Right lobe of liver (tissue), 6 donors: ENCODE data around the gene LRP6. TPM values are rescaled to one million over a fixed set of nuclear protein-coding genes. Genes with fewer than 3 reads are reported as not detected.

Source experiments
- ATAC-seq, 4 donors: fragments of 200-7000 bp; cut with Tn5 transposase; one replicate each; pipeline ENCODE4 v1.9.1; 2020; ENCODE audit warnings: mild to moderate bottlenecking in 4 of 4, moderate library complexity in 4 of 4
- DNase-seq, 3 donors: peaks; one replicate each; pipeline ENCODE4 v3.0.0-alpha.2; 2020
- H3K27ac ChIP-seq, 3 donors: fragments of 200-600 bp; one replicate each; pipeline ENCODE4 v1.8.0; 2022
- H3K27me3 ChIP-seq, 2 donors: fragments of 200-600 bp; one replicate each; pipeline ENCODE4 v1.8.0; 2022
- H3K36me3 ChIP-seq, 4 donors: fragments of 200-600 bp; sonication (generic) in 1 of 4; one replicate each; pipeline versions ENCODE4 v1.5.1 to v1.8.0; 2017 to 2022; ENCODE audit warnings: control low read depth in 1 of 4
- H3K4me1 ChIP-seq, 4 donors: fragments of 200-600 bp; sonication (generic) in 1 of 4; one replicate each; pipeline versions ENCODE4 v1.5.1 to v1.8.0; 2017 to 2022; ENCODE audit warnings: control low read depth in 1 of 4
- H3K4me3 ChIP-seq, 3 donors: fragments of 200-600 bp; one replicate each; pipeline ENCODE4 v1.8.0; 2022
- H3K9me3 ChIP-seq, 4 donors: fragments of 200-600 bp; sonication (generic) in 1 of 4; one replicate each; pipeline versions ENCODE4 v1.5.1 to v1.8.0; 2017 to 2022; ENCODE audit warnings: control low read depth in 1 of 4
- CTCF ChIP-seq, 4 donors: fragments of 200-600 bp in 3 of 4; fragments of 450-650 bp in 1 of 4; IDR thresholded peaks; one replicate each; pipeline versions ENCODE4 v1.5.1 to v1.8.0; 2016 to 2022; ENCODE audit warnings: antibody characterized with exemption in 4 of 4, mild to moderate bottlenecking in 2 of 4
- POLR2A ChIP-seq: fragments of 450-650 bp; IDR thresholded peaks from one replicate; pipeline ENCODE4 v1.6.1; 2017; ENCODE audit warnings: antibody characterized with exemption, mild to moderate bottlenecking
- WGBS: methylation state at CpG from one replicate; pipeline ENCODE4 v1.1.6; 2018; ENCODE audit warnings: low coverage, low lambda C conversion rate; ENCODE audit not compliant: insufficient coverage; ENCODE audit errors: missing lambda C conversion rate; 5-methylcytosine and 5-hydroxymethylcytosine counted together
- intact Hi-C, 2 donors: fragments of 100-400 bp; cut with DNase I; formaldehyde crosslinking; loops; one replicate each; pipeline versions ENCODE4 v1.11.2 to v1.14.1; 2022
- total RNA-seq, 6 experiments: library from RNA; depleted of rRNA in 2 of 6; stranded (reverse); fragments of >200 nt in 2 of 6; fragmentation: NEBNext Ultra II Directional in 3 of 6; extraction: Animal tissue kit (Norgen Biotek cat#: 25700) in 3 of 6; gene quantifications; one replicate each; pipeline versions ENCODE4 v1.1.0 to v1.2.4, GENCODE V29; 2016 to 2023
- donor health status: DM: no; HTN: yes; CAD: no.
- donor health status: DM: no; HTN: no; CAD: no.
- donor health status: DM: no; HTN: no; CAD: no.
- donor health status: DM: no; HTN: yes; CAD: no.
- donor health status: DM: no; HTN: yes; CAD: no.

Gene LRP6
- total RNA-seq, 6 experiments from 2014 or later: 19.9 to 32.5 (median 22.2) TPM

GRCh38 chr12:12181511-12181910 lies 85.3 kb downstream of the LRP6 start:
- ATAC-seq (no peak), DNase-seq (no peak)
- H3K9me3 ChIP-seq: no peaks in the 10 kb centered on the region
- TF ChIP-seq POLR2A: no peak
- no peak for TF ChIP-seq CTCF (IDR thresholded peaks at IDR 0.05)
- H3K4me1 ChIP-seq: peaks cover 0 to 9% (median 0%) of the 10 kb centered on the region in 4 donors
- intact Hi-C loops: no loop called here
- H3K36me3 ChIP-seq: peaks cover 0 to 16% (median 0%) of the 10 kb centered on the region in 4 donors
- no peaks in the 10 kb centered on the region for H3K27me3 ChIP-seq
- H3K4me3 ChIP-seq: no peak overlapping the region
- H3K27ac ChIP-seq: no peak overlapping the region
- 94% methylated on average over 1 of the region's 1 CpG for WGBS

- ATAC-seq: no peak
- Histone ChIP-seq H3K27ac (no peak overlapping the region), H3K4me3 (no peak overlapping the region), H3K4me1 (peaks cover 0 to 9% (median 0%) of the 10 kb centered on the region in 4 donors), H3K9me3 (no peaks in the 10 kb centered on the region), H3K27me3 (no peaks in the 10 kb centered on the region), H3K36me3 (peaks cover 0 to 16% (median 0%) of the 10 kb centered on the region in 4 donors)
- no peak for DNase-seq
- intact Hi-C loops: no loop called here
- WGBS: 56% methylated on average over 1 of the region's 1 CpG
- TF ChIP-seq POLR2A (no peak), CTCF (IDR thresholded peaks at IDR 0.05) (no peak)
These were observed 86.3 kb downstream of the LRP6 start for GRCh38 chr12:12180575-12180974.

GRCh38 chr12:12180136-12180535 lies 86.7 kb downstream of the LRP6 start:
- ATAC-seq (no peak), DNase-seq (no peak)
- no peaks in the 10 kb centered on the region for H3K27me3 ChIP-seq
- 0% methylated on average over 1 of the region's 1 CpG for WGBS
- H3K36me3 ChIP-seq: peaks cover 0 to 16% (median 0%) of the 10 kb centered on the region in 4 donors
- no peak overlapping the region for H3K27ac ChIP-seq
- no peaks in the 10 kb centered on the region for H3K9me3 ChIP-seq
- intact Hi-C loops: no loop called here
- H3K4me3 ChIP-seq: no peak overlapping the region
- peaks cover 0 to 6% (median 0%) of the 10 kb centered on the region in 4 donors for H3K4me1 ChIP-seq
- TF ChIP-seq CTCF (IDR thresholded peaks at IDR 0.05): no peak
- TF ChIP-seq POLR2A: no peak

- Histone ChIP-seq H3K27me3 (no peaks in the 10 kb centered on the region), H3K4me3 (no peak overlapping the region), H3K27ac (no peak overlapping the region), H3K9me3 (no peaks in the 10 kb centered on the region), H3K4me1 (peaks cover 0 to 6% (median 0%) of the 10 kb centered on the region in 4 donors), H3K36me3 (peaks cover 0 to 16% (median 0%) of the 10 kb centered on the region in 4 donors)
- WGBS: no CpG with 5 or more reads among the region's 2 CpGs
- ATAC-seq (no peak), DNase-seq (no peak)
- TF ChIP-seq CTCF (IDR thresholded peaks at IDR 0.05) (no peak), POLR2A (no peak)
- intact Hi-C loops: no loop called here
These were observed 88.3 kb downstream of the LRP6 start for GRCh38 chr12:12178559-12178958.

- Histone ChIP-seq H3K27me3 (no peaks in the 10 kb centered on the region), H3K27ac (no peak overlapping the region), H3K36me3 (peaks cover 0 to 16% (median 0%) of the 10 kb centered on the region in 4 donors), H3K9me3 (no peaks in the 10 kb centered on the region), H3K4me3 (no peak overlapping the region), H3K4me1 (no peaks in the 10 kb centered on the region)
- DNase-seq (no peak), ATAC-seq (no peak)
- 72% methylated on average over 3 of the region's 3 CpGs for WGBS
- intact Hi-C loops: no loop called here
- TF ChIP-seq POLR2A: no peak
- no peak for TF ChIP-seq CTCF (IDR thresholded peaks at IDR 0.05)
These were observed 90.4 kb downstream of the LRP6 start for GRCh38 chr12:12176402-12176801.
